ENCODE data around the gene PDXP. TPM values are rescaled to one million over a fixed set of nuclear protein-coding genes. Genes with fewer than 3 reads are reported as not detected.
A peak's percentile ranks its signal among the peaks of the same experiment; 100 is the strongest.

The PDXP gene
- total and polyA plus RNA-seq, 9 of the 15 experiments (the other 6 are each of a cell fraction or from before 2014, with no cell fraction given) = 7.9 to 54.2 (median 38.8) TPM

- BruUV-seq (replicated peaks) = no TSS peak
- ChIA-PET POLR2A (interaction anchor here (0.6 to 1.7 kb wide), 4 partner anchors 10 to 120 kb away, joined by 3 to 11 read pairs (median 7); partner anchors contain the start of gene LGALS1), CTCF (ENCODE audit: low intra/inter-chr PET ratio) (interaction anchor here (0.8 to 1.3 kb wide), 3 partner anchors 20 to 25 kb away, joined by 3 to 9 read pairs (median 4); partner anchors contain the start of gene NOL12)
- peaks cover 69% of the 10 kb centered on the region for H3K79me2 ChIP-seq (ENCODE audit: control insufficient read depth, insufficient read depth, low read length)
- DNase-seq (ENCODE audit: extremely low read depth in 1 of 4, low spot score in 3 of 4) = peak in 2 of 4 experiments; percentile 7 to 62
- intact Hi-C loops (cut with micrococcal nuclease) = loop anchor here (1.0 kb wide), 1 partner anchor 20 kb away; no protein-coding TSS in a partner anchor
- peak; percentile 83 for FAIRE-seq
- 0 out of 2 replicates have a peak overlapping the region, but pooled peaks have one; percentile 51 for H2AFZ ChIP-seq (ENCODE audit: low read depth, low read length)
- peaks cover 20 to 34% of the 10 kb centered on the region in 2 experiments for H3K4me1 ChIP-seq (replicated peaks in 1 of 2; ENCODE audit: control insufficient read depth in 2 of 2, insufficient read depth in 2 of 2, low read length in 2 of 2)
- H3K4me3 ChIP-seq = peak overlapping the region; percentile 63
- ATAC-seq = peak; percentile 38
- peak overlapping the region; percentile 66; the same call in 2 of the 3 replicates for H3K27ac ChIP-seq (ENCODE audit: extremely low read depth, low read depth, low read length)
- WGBS (ENCODE audit: insufficient coverage, low coverage, missing lambda C conversion rate) = 29% methylated on average over 9 of the region's 12 CpGs
- H3K9me3 ChIP-seq (replicated peaks; ENCODE audit: control insufficient read depth, insufficient read depth, low read depth, low read length) = no peaks in the 10 kb centered on the region
- H3K27me3 ChIP-seq (ENCODE audit: control insufficient read depth in 2 of 2, insufficient read depth in 2 of 2, low read length in 2 of 2) = no peaks in the 10 kb centered on the region
- in situ Hi-C loops (cut with MboI) = no loop called here
- H3K9ac ChIP-seq (ENCODE audit: insufficient read depth in 1 of 2, low read depth in 2 of 2, low read length in 2 of 2) = peak overlapping the region; percentile 71 to 86; a peak in 3 of 4 replicates
- H4K20me1 ChIP-seq (replicated peaks; ENCODE audit: control insufficient read depth, insufficient read depth, low read length) = peaks cover 17% of the 10 kb centered on the region
- peaks cover 4% of the 10 kb centered on the region for H3K9me1 ChIP-seq (ENCODE audit: control insufficient read depth, insufficient read depth, low read length)
- peak overlapping the region; percentile 92 for H3K4me2 ChIP-seq (ENCODE audit: insufficient read depth, low read length)
- peaks cover 53% of the 10 kb centered on the region; the same call in 2 of the 3 replicates for H3K36me3 ChIP-seq (ENCODE audit: control insufficient read depth, insufficient read depth, low read length)
- no peak for TF ChIP-seq XRCC3 (IDR thresholded peaks at IDR 0.05)
- no peak for TF ChIP-seq ZNF589 (CRISPR knock-in tag; IDR thresholded peaks at IDR 0.05; ENCODE audit: low read depth)
- no peak for TF ChIP-seq THAP7 (CRISPR knock-in tag; IDR thresholded peaks at IDR 0.05)
- TF ChIP-seq PRDM10 (IDR thresholded peaks at IDR 0.05; ENCODE audit: partially characterized antibody) = peak; percentile 10
- TF ChIP-seq ZNF239 (CRISPR knock-in tag; IDR thresholded peaks at IDR 0.05) = no peak
- TF ChIP-seq ZNF445 (CRISPR knock-in tag; IDR thresholded peaks at IDR 0.05; ENCODE audit: low read depth) = no peak
- no peak for TF ChIP-seq ZBTB11 (CRISPR knock-in tag; IDR thresholded peaks at IDR 0.05)
- TF ChIP-seq, protein P1, sequence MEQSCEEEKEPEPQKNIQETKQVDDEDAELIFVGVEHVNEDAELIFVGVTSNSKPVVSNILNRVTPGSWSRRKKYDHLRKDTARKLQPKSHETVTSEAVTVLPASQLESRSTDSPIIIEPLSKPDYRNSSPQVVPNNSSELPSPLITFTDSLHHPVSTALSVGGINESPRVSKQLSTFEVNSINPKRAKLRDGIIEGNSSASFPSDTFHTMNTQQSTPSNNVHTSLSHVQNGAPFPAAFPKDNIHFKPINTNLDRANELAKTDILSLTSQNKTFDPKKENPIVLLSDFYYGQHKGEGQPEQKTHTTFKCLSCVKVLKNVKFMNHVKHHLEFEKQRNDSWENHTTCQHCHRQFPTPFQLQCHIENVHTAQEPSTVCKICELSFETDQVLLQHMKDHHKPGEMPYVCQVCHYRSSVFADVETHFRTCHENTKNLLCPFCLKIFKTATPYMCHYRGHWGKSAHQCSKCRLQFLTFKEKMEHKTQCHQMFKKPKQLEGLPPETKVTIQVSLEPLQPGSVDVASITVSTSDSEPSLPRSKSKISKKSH (CRISPR knock-in tag; IDR thresholded peaks at IDR 0.05) = no peak
- no peak for TF ChIP-seq CSDE1 (IDR thresholded peaks at IDR 0.05)
- TF ChIP-seq CBX1 (IDR thresholded peaks at IDR 0.05; ENCODE audit: low read depth) = no peak
Measured at GRCh38 chr22:37661160-37661924, 2.8 kb downstream of the PDXP start.
